Kasumi-1 (cell line): Measurements from ENCODE around the gene KDM3B.
"Not testable (repeated sequence)": the region's sequence is repeated elsewhere in the genome, so short reads cannot be mapped to it uniquely, and the experiment has no call there.

ENCODE experiments used
- DNase-seq, 2 experiments: peaks; one replicate each; lab custom pipeline; 2025; lab: John Stamatoyannopoulos, UW

Gene KDM3B

GRCh38 chr5:138389332-138389731, 36.8 kb downstream of the KDM3B start:
- DNase-seq, result no peak

DNA sequence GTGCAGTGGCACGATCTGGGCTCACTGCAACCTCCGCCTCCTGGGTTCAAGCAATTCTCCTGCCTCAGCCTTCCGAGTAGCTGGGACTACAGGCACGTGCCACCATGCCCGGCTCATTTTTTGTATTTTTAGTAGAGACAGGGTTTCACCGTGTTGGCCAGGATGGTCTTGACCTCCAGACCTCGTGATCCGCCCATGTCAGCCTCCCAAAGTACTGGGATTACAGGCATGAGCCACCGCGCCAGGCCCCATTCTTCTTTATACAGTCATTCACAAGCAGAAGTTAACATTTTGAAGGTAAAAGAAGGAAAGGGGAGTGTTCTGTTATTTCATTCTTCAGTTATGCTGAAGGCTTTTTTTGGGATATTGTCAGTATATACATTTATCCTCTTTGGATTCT, 37.4 kb downstream of the KDM3B start:
- not testable (repeated sequence) for DNase-seq

- no peak for DNase-seq
These were observed 39.4 kb downstream of the KDM3B start for GRCh38 chr5:138391859-138392386.

DNA sequence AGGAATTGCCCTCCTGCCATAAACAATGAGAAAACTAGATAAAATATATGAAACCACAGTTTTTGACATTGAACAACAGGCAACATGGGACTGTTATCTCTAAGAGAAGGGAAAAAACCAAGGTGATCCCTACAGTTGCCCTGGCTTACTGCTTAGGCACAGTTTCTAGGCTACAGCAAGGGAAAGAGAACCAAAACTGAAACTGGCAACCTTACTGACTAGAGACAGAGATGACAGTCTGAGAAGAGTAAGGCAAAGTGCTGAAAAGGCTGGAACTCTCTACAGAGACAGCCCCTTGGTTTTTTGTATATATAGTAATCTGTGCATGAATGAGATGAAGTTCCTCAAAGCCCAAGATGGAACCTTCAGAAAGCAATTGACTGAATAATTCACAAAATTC, 50.2 kb downstream of the KDM3B start:
- DNase-seq, result no peak

- DNase-seq, result no peak
These were observed 55.5 kb downstream of the KDM3B start for GRCh38 chr5:138408023-138408422.

DNA sequence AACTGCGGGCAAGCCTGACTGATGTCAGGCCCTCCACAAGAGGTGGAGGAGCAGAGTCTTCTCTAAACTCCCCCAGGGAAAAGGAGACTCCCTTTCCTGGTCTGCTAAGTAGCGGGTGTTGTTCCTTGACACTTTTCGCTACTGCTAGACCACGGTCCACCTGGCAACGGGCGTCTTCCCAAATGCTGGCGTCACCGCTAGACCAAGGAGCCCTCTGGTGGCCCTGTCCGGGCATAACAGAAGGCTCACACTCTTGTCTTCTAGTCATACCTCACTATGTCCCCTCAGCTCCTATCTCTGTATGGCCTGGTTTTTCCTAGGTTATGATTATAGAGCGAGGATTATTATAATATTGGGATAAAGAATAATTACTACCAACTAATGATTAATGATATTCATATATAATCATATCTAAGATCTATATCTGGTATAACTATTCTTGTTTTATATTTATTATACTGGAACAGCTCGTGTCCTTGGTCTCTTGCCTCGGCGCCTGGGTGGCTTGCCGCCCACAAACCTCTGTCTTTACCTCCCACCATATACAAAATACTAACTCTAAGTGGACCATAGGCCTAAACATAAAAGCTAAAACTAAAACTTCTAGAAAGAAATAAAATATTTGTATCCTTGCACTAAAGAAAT, 58.6 kb downstream of the KDM3B start:
- peak; percentile 48 to 57 for DNase-seq

DNA sequence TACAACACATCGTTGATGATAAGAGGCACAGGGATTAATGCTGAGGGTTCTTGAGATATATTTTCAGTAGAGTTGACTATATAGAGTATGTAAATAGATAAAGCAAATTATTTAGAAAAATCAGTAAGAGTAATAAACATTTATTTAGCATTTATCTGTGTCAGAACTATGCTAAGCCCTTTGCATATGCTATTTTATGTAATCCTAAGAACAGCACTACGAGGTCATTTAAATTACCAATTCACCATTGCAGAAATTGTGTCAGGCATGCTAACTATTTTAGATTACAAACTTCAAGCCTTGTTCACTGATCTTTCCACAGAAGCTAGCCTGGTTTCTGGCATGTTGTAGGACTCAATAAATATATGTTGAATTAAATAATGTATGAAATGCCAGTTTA, 66.0 kb downstream of the KDM3B start:
- no peak for DNase-seq

- no peak for DNase-seq
These were observed 72.6 kb downstream of the KDM3B start for GRCh38 chr5:138425079-138425478.

DNA sequence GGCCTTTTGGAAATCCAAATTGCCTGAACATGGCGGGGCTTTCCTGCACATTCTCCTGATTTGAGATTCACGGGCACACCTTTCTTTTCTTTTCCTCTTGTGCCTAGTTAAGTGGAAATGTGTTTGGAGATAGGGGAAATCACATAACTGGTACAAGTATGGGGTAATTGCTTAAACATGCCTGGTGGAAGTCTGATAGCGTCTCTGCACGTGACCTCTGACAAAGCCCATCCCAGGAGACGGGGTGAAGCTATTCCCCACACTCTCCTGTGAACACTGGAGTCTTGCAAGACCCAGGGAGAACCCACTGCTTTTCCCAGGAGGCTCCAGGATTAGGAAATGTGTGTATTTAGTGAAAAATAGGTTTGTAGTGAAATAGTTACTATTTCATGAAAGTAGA, 83.5 kb downstream of the KDM3B start:
- no peak for DNase-seq

- no peak for DNase-seq
These were observed 85.7 kb downstream of the KDM3B start for GRCh38 chr5:138438003-138438723.

- peak; percentile 30 to 44 for DNase-seq
These were observed 86.4 kb downstream of the KDM3B start, which contains the start of gene REEP2 for GRCh38 chr5:138438724-138439476. REEP2 (plus strand) TSS chr5:138439057; CDS start chr5:138439209, 152 bp downstream.

- DNase-seq, result no peak
These were observed 87.1 kb downstream of the KDM3B start for GRCh38 chr5:138439477-138440158.

DNA sequence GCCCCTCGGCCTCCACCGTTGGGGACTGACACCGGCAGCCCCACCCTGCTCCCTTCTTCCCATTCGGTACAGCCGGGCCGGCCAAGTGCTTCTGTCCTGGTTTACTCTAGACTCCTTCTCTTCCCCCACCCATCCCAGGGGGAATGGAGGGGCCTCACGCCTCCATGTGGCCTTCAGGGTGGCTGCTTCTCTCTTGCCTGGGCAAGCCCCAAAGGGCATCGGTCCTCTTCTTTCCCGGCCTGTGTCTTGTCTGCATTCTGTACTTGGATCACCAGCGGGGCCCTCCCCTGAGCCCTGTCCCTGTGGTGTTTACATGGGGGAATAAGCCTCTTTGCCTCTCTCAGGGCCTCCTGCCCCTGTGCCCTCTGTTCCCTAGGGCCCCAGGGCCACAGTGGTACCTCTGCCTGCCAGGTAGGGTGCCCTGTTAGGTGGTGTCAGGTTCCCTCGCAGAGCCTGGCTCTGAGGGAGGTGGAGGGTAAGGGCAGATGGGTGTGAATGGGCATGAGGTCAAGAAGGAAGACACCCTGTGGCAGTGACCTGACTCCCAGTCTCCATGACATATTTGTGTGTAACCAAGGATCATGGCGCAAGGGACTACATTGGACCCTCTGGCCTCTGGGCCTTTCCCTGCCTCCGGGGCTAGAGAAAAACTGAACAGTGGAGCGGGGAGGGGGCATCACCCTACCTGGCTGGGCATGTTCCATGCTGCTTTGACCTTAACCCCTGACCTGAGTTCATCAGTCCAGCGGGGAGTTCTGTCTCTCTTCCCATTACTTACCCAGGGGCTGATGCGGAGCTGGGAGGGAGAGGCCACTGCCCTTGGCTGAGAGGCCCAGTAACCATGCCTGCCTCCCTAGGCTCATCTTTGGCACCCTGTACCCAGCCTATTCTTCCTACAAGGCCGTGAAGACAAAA, 87.9 kb downstream of the KDM3B start:
- no peak for DNase-seq

DNA sequence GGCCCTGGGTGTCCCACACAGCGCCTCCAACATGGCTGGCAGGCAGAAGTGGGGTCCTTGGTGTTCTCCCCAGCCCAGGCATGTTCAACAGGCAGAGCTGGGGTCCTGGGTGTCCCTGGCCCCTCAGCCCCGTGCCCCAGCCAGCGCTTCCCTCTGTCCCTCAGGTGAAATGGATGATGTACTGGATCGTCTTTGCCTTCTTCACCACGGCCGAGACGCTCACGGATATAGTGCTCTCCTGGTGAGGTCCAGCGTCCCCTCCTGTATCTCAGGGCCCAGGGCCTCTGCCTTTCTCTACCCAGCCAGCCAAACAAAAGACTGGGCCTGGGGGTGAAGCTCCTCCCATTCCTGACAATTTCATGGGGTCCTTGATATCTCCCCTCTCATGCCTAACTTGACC, 88.7 kb downstream of the KDM3B start:
- no peak for DNase-seq

- DNase-seq, result no peak
These were observed 91.7 kb downstream of the KDM3B start for GRCh38 chr5:138444078-138444773.

GRCh38 chr5:138444774-138445546, 92.5 kb downstream of the KDM3B start:
- no peak for DNase-seq

GRCh38 chr5:138445547-138446271, 93.2 kb downstream of the KDM3B start:
- no peak for DNase-seq

DNA sequence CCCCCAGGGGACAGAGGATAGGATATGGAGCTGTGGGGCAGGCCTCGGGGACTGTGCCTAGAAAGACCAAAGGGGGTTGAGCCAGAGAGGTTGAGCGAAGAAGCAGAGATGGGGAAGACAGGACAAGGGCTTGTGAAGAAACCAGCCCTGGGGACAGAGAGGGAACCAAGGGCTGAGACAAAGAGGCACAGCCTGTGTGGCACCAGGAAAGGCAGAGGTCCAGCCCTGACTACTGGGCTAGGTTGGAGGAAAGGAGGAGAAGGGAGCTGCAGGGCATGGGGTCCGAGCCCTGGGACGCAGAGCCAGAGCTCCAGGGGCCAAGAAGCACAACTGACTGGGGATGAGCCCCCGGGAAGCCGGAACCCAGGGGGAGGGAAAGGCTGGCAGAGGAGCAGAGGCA, 95.6 kb downstream of the KDM3B start:
- no peak for DNase-seq
